Vagina (tissue), 2 donors: ENCODE results near the gene CNTN1. TPM values are rescaled to one million over a fixed set of nuclear protein-coding genes. Genes with fewer than 3 reads are reported as not detected.

Experiments
- DNase-seq, 2 donors: peaks; one replicate each; pipeline ENCODE4 v3.0.0-alpha.2; 2017; ENCODE audit errors: extremely low spot score in 2 of 2
- H3K27ac ChIP-seq: fragments of 200-600 bp; sonication (generic); one replicate; pipeline ENCODE4 v1.5.1; 2019
- H3K27me3 ChIP-seq: fragments of 200-600 bp; sonication (generic); one replicate; pipeline ENCODE4 v1.5.1; 2019
- H3K36me3 ChIP-seq, 2 donors: fragments of 200-600 bp; sonication (generic); one replicate each; pipeline ENCODE4 v1.5.1; 2017 to 2019
- H3K4me1 ChIP-seq: fragments of 200-600 bp; sonication (generic); one replicate; pipeline ENCODE4 v1.5.1; 2019
- H3K4me3 ChIP-seq, 2 donors: fragments of 200-600 bp; sonication (generic); 1 replicate in 1 of 2; 2 replicates in 1 of 2; pipeline ENCODE4 v1.5.1; 2016 to 2019
- H3K9me3 ChIP-seq: fragments of 200-600 bp; sonication (generic); one replicate; pipeline ENCODE4 v1.5.1; 2019
- CTCF ChIP-seq, 3 experiments: fragments of 450-650 bp in 2 of 3; fragments of 200-600 bp in 1 of 3; sonication (generic) in 1 of 3; IDR thresholded peaks; one replicate each; pipeline ENCODE4 v1.5.1; 2017 to 2019; ENCODE audit warnings: antibody characterized with exemption in 3 of 3, mild to moderate bottlenecking in 2 of 3, moderate library complexity in 2 of 3
- POLR2A ChIP-seq, 2 donors: fragments of 450-650 bp; IDR thresholded peaks; one replicate each; pipeline ENCODE4 v1.6.1; 2017; ENCODE audit warnings: antibody characterized with exemption in 2 of 2, mild to moderate bottlenecking in 2 of 2, moderate library complexity in 2 of 2
- POLR2AphosphoS5 ChIP-seq, 2 donors: sonication (generic); formaldehyde crosslinking; IDR thresholded peaks; one replicate each; pipeline ENCODE4 v1.9.0; 2017; ENCODE audit warnings: antibody characterized with exemption in 2 of 2, mild to moderate bottlenecking in 2 of 2, low read depth in 1 of 2; ENCODE audit not compliant: insufficient read depth in 1 of 2
- intact Hi-C: fragments of 100-400 bp; cut with DNase I; formaldehyde crosslinking; loops from one replicate; pipeline ENCODE4 v1.15.1; 2023
- total RNA-seq: library from RNA; depleted of rRNA; stranded (reverse); fragments of >200 nt; gene quantifications from one replicate; pipeline ENCODE4 v1.2.3, GENCODE V29; 2016

Gene CNTN1
- total RNA-seq, 1 donor from 2014 or later = 15.2 TPM

DNA sequence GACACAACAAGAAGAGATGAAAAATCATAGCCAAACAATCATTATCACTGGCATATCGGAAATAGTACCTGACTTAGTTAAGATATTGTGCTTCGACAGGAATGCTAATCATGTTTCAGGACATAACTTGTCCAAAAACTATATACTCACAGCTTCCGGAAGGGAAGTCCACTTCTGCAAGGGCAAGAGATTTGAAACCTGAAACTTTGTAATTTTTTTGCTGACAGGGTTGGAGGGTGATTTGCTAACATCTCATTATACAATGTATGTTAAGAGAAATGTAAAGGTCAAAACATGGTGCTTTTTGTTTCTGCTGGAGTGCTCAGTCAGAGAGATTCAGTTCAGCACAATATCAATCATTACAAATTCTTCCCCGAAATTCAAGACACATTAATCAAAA is 200.3 kb downstream of the CNTN1 start:
- intact Hi-C loops = no loop called here
- Histone ChIP-seq H3K27ac (no peak overlapping the region), H3K4me3 (no peak overlapping the region), H3K4me1 (no peaks in the 10 kb centered on the region), H3K9me3 (no peaks in the 10 kb centered on the region), H3K27me3 (no peaks in the 10 kb centered on the region), H3K36me3 (no peaks in the 10 kb centered on the region)
- no peak for DNase-seq
- TF ChIP-seq POLR2A (IDR thresholded peaks at IDR 0.05) (no peak), CTCF (IDR thresholded peaks at IDR 0.05) (no peak), POLR2AphosphoS5 (IDR thresholded peaks at IDR 0.05; ENCODE audit: insufficient read depth in 1 of 2, low read depth in 1 of 2) (no peak)

DNA sequence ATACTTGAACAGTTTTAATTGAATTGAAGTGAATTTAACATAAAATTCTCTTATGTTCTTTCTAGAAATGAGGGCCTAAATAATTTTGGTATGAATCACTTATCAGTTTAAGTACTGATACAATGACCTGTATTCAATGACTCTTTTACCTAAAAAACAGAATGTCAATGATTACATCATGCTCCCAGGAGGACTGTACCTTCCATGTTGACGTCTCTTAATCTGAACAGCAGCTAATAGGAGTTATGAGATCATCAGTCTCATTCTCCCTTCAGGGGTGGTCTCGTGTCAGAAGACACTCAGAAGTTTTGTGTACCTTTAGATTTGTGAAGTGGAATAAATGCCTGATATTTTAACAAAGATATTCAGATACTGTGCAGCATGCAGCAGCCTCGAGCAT is 206.3 kb downstream of the CNTN1 start:
- no peak overlapping the region for H3K4me3 ChIP-seq
- H3K4me1 ChIP-seq = no peaks in the 10 kb centered on the region
- H3K9me3 ChIP-seq = no peaks in the 10 kb centered on the region
- H3K27ac ChIP-seq = no peak overlapping the region
- intact Hi-C loops = no loop called here
- TF ChIP-seq POLR2A (IDR thresholded peaks at IDR 0.05) = no peak
- no peak for TF ChIP-seq CTCF (IDR thresholded peaks at IDR 0.05)
- TF ChIP-seq POLR2AphosphoS5 (IDR thresholded peaks at IDR 0.05; ENCODE audit: insufficient read depth in 1 of 2, low read depth in 1 of 2) = no peak
- no peaks in the 10 kb centered on the region for H3K27me3 ChIP-seq
- no peak for DNase-seq
- H3K36me3 ChIP-seq = no peaks in the 10 kb centered on the region

DNA sequence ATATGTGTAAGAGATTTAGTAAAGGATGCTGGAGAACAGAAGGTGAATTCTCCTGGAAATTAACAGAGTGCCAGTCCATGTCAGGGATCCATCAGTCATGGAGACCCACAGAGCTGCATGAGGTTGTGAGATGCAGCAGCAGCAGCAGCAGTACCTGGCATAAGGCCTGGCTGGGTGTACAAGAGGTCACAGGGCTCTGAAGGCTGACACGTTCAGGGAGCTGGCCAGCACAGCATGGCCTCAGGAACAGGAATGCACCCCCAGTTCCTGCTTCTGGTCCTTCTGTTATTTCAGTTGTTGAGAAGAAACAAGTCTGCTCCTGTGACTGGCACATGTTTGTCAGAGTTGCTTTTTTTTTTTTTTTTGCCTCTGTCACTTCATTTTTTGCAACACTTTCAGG is 210.8 kb downstream of the CNTN1 start:
- intact Hi-C loops = no loop called here

GRCh38 chr12:40907115-40907527 is 214.9 kb downstream of the CNTN1 start:
- no peak for TF ChIP-seq POLR2AphosphoS5 (IDR thresholded peaks at IDR 0.05; ENCODE audit: insufficient read depth in 1 of 2, low read depth in 1 of 2)
- no peak for TF ChIP-seq POLR2A (IDR thresholded peaks at IDR 0.05)
- TF ChIP-seq CTCF (IDR thresholded peaks at IDR 0.05) = no peak
- H3K36me3 ChIP-seq = no peaks in the 10 kb centered on the region
- intact Hi-C loops = no loop called here
- H3K9me3 ChIP-seq = no peaks in the 10 kb centered on the region
- no peak overlapping the region for H3K4me3 ChIP-seq
- H3K27me3 ChIP-seq = no peaks in the 10 kb centered on the region
- no peak for DNase-seq
- H3K4me1 ChIP-seq = no peaks in the 10 kb centered on the region
- no peak overlapping the region for H3K27ac ChIP-seq

More for the DNA sequence above, 210.8 kb downstream of the CNTN1 start:
- H3K9me3 ChIP-seq = no peaks in the 10 kb centered on the region
- no peaks in the 10 kb centered on the region for H3K4me1 ChIP-seq
- H3K4me3 ChIP-seq = no peak overlapping the region
- no peak overlapping the region for H3K27ac ChIP-seq
- no peaks in the 10 kb centered on the region for H3K27me3 ChIP-seq
- no peak for TF ChIP-seq POLR2AphosphoS5 (IDR thresholded peaks at IDR 0.05; ENCODE audit: insufficient read depth in 1 of 2, low read depth in 1 of 2)
- no peak for TF ChIP-seq CTCF (IDR thresholded peaks at IDR 0.05)
- TF ChIP-seq POLR2A (IDR thresholded peaks at IDR 0.05) = no peak
- no peaks in the 10 kb centered on the region for H3K36me3 ChIP-seq
- no peak for DNase-seq

DNA sequence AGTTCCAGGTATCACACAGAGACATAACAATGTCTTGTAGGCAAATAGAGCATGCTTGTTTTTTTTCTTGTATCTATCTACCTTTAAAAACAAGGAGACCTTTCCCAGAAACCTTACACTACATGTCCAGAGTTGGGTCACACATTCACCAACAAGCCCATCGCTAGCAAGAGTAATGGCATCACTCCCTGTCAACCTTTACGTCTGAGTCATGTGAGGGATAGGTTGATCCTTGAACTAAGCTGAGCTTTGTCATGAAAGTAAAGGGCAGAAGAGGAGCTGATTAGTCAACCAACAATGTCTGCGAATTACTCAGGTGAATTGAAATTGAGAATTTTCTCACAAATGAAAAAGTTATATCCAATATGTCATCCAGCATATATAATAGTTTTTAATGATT is 219.4 kb downstream of the CNTN1 start:
- intact Hi-C loops = no loop called here
- H3K27ac ChIP-seq = no peak overlapping the region
- H3K36me3 ChIP-seq = no peaks in the 10 kb centered on the region
- no peak overlapping the region for H3K4me3 ChIP-seq
- no peak for TF ChIP-seq POLR2A (IDR thresholded peaks at IDR 0.05)
- no peak for TF ChIP-seq POLR2AphosphoS5 (IDR thresholded peaks at IDR 0.05; ENCODE audit: insufficient read depth in 1 of 2, low read depth in 1 of 2)
- TF ChIP-seq CTCF (IDR thresholded peaks at IDR 0.05) = no peak
- DNase-seq = no peak
- H3K27me3 ChIP-seq = no peaks in the 10 kb centered on the region
- no peaks in the 10 kb centered on the region for H3K4me1 ChIP-seq
- H3K9me3 ChIP-seq = no peaks in the 10 kb centered on the region
